OCI-LY3 (cell line): ENCODE measurements around the gene PAXX.

Experiments
- H2AFZ ChIP-seq: fragments of 200-600, 300-600 bp; shearing (Covaris generic); 2 replicates; pipeline ENCODE4 v1.6.0; 2014; ENCODE audit warnings: antibody characterized with exemption, low read depth, low read length
- H3K27ac ChIP-seq: fragments of 200-600, 300-600 bp; sonication (generic); 2 replicates; pipeline ENCODE4 v1.5.1; 2014; ENCODE audit warnings: mild to moderate bottlenecking, low read length, moderate library complexity, mixed read lengths
- H3K27me3 ChIP-seq: fragments of 200-600, 300-600 bp; sonication (generic); 2 replicates; pipeline ENCODE4 v1.6.1; 2014; ENCODE audit warnings: low read depth, low read length, mixed read lengths
- H3K36me3 ChIP-seq: fragments of 200-600, 300-600 bp; sonication (generic); replicated peaks from 2 replicates; pipeline ENCODE3; 2014; ENCODE audit warnings: low read depth, low read length, mixed read lengths
- H3K4me1 ChIP-seq: fragments of 300-600, 200-600 bp; sonication (generic); 2 replicates; pipeline ENCODE4 v1.6.1; 2014; ENCODE audit warnings: low read length, mixed read lengths
- H3K4me2 ChIP-seq: fragments of 200-600, 300-600 bp; sonication (generic); 2 replicates; pipeline ENCODE4 v1.6.1; 2014; ENCODE audit warnings: low read length, mixed read lengths
- H3K4me3 ChIP-seq: fragments of 300-600, 200-600 bp; sonication (generic); 2 replicates; pipeline ENCODE4 v1.5.1; 2014; ENCODE audit warnings: antibody characterized with exemption, mild to moderate bottlenecking, low read length, moderate library complexity
- H3K79me2 ChIP-seq: fragments of 300-600, 200-600 bp; shearing (Covaris generic); 2 replicates; pipeline ENCODE4 v1.6.1; 2014; ENCODE audit warnings: mild to moderate bottlenecking, low read length, mixed read lengths
- H3K9ac ChIP-seq: fragments of 300-600, 200-600 bp; shearing (Covaris generic); 2 replicates; pipeline ENCODE4 v1.6.0; 2014; ENCODE audit warnings: mild to moderate bottlenecking, low read length, moderate library complexity
- H3K9me3 ChIP-seq: fragments of 200-600, 300-600 bp; shearing (Covaris generic); 2 replicates; pipeline ENCODE4 v1.6.1; 2014; ENCODE audit warnings: low read length, mixed read lengths; ENCODE audit not compliant: insufficient read depth
- H4K20me1 ChIP-seq: fragments of 200-600, 300-600 bp; sonication (generic); 2 replicates; pipeline ENCODE4 v1.6.1; 2016; ENCODE audit warnings: low read length, mixed read lengths; ENCODE audit not compliant: insufficient read depth
- EZH2phosphoT487 ChIP-seq: fragments of 200-600 bp; shearing (Covaris generic); IDR thresholded peaks from 2 replicates; pipeline ENCODE4 v1.6.1; 2018; ENCODE audit warnings: antibody characterized with exemption, mixed run types, low read depth
- TF ChIP-seq, protein P1 (sequence below): fragments of 200-600, 300-600 bp; sonication (generic); IDR thresholded peaks from 2 replicates; pipeline ENCODE4 v1.5.1; 2014; ENCODE audit warnings: antibody characterized with exemption, low read length, low read depth

PAXX gene

GRCh38 chr9:136978073-136978864 is 14.0 kb upstream of the PAXX start:
- H3K4me1 ChIP-seq: no peaks in the 10 kb centered on the region
- H3K9me3 ChIP-seq: no peaks in the 10 kb centered on the region
- peaks cover 8% of the 10 kb centered on the region; the same call in 1 of the 2 replicates for H3K27me3 ChIP-seq
- no peak overlapping the region for H3K27ac ChIP-seq
- H3K36me3 ChIP-seq: no peaks in the 10 kb centered on the region
- no peak overlapping the region for H2AFZ ChIP-seq
- no peak overlapping the region for H3K4me3 ChIP-seq
- H3K4me2 ChIP-seq: no peak overlapping the region
- no peaks in the 10 kb centered on the region for H4K20me1 ChIP-seq
- no peak for TF ChIP-seq EZH2phosphoT487
- TF ChIP-seq, protein P1, sequence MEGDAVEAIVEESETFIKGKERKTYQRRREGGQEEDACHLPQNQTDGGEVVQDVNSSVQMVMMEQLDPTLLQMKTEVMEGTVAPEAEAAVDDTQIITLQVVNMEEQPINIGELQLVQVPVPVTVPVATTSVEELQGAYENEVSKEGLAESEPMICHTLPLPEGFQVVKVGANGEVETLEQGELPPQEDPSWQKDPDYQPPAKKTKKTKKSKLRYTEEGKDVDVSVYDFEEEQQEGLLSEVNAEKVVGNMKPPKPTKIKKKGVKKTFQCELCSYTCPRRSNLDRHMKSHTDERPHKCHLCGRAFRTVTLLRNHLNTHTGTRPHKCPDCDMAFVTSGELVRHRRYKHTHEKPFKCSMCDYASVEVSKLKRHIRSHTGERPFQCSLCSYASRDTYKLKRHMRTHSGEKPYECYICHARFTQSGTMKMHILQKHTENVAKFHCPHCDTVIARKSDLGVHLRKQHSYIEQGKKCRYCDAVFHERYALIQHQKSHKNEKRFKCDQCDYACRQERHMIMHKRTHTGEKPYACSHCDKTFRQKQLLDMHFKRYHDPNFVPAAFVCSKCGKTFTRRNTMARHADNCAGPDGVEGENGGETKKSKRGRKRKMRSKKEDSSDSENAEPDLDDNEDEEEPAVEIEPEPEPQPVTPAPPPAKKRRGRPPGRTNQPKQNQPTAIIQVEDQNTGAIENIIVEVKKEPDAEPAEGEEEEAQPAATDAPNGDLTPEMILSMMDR: no peak
- no peak overlapping the region for H3K9ac ChIP-seq
- H3K79me2 ChIP-seq: no peaks in the 10 kb centered on the region

- Histone ChIP-seq H3K36me3 (no peaks in the 10 kb centered on the region), H2AFZ (no peak overlapping the region), H3K27me3 (peaks cover 8% of the 10 kb centered on the region; the same call in 1 of the 2 replicates), H3K27ac (no peak overlapping the region), H3K9ac (no peak overlapping the region), H3K4me3 (no peak overlapping the region), H4K20me1 (no peaks in the 10 kb centered on the region), H3K79me2 (no peaks in the 10 kb centered on the region), H3K9me3 (no peaks in the 10 kb centered on the region), H3K4me2 (no peak overlapping the region), H3K4me1 (no peaks in the 10 kb centered on the region)
- TF ChIP-seq, protein P1: no peak
- no peak for TF ChIP-seq EZH2phosphoT487
Observed at GRCh38 chr9:136978865-136979544, 13.2 kb upstream of the PAXX start.

DNA sequence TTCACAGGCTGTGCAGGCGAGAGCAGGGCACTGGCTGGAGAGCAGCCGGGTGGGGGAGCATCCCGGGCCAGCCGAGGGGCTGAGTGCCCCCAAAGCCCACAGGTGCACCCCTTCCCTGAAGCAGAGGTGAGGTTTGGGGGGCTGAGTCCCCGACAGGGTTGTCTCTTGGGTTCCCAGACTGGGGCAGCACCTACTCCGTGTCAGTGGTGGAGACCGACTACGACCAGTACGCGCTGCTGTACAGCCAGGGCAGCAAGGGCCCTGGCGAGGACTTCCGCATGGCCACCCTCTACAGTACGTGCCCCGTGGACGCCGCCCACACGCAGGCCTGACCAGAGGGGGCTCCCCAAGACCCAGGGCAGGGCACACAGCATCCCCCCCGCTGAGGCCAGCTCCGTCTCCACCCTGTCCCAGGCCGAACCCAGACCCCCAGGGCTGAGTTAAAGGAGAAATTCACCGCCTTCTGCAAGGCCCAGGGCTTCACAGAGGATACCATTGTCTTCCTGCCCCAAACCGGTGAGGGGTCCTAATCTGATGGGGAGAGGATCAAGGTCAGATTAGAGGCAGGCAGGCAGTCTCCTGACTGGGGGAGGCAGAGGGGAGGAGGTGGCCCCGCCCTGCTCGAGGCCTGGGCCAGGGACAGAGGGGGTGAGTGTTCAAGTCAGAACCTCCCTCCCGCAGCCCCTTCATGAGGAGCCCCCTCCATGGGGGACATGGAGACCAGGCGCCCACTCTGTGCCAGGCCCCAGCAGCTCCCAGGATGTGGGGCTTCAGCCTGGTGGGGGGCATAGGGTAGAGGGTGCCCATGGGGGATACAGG is 12.2 kb upstream of the PAXX start:
- H3K79me2 ChIP-seq: no peaks in the 10 kb centered on the region
- no peak overlapping the region for H3K9ac ChIP-seq
- no peaks in the 10 kb centered on the region for H3K4me1 ChIP-seq
- no peaks in the 10 kb centered on the region for H3K36me3 ChIP-seq
- H3K4me3 ChIP-seq: no peak overlapping the region
- H3K9me3 ChIP-seq: no peaks in the 10 kb centered on the region
- no peak for TF ChIP-seq EZH2phosphoT487
- TF ChIP-seq, protein P1: no peak
- H3K27me3 ChIP-seq: peaks cover 4% of the 10 kb centered on the region; the same call in 1 of the 2 replicates
- no peak overlapping the region for H3K4me2 ChIP-seq
- no peak overlapping the region for H2AFZ ChIP-seq
- H3K27ac ChIP-seq: no peak overlapping the region
- no peaks in the 10 kb centered on the region for H4K20me1 ChIP-seq
